ENCODE measurements around the gene TMEM270.
A peak's percentile ranks its signal among the peaks of the same experiment; 100 is the strongest.
"Not testable (repeated sequence)": the region's sequence is repeated elsewhere in the genome, so short reads cannot be mapped to it uniquely, and the experiment has no call there.

The TMEM270 gene

DNA sequence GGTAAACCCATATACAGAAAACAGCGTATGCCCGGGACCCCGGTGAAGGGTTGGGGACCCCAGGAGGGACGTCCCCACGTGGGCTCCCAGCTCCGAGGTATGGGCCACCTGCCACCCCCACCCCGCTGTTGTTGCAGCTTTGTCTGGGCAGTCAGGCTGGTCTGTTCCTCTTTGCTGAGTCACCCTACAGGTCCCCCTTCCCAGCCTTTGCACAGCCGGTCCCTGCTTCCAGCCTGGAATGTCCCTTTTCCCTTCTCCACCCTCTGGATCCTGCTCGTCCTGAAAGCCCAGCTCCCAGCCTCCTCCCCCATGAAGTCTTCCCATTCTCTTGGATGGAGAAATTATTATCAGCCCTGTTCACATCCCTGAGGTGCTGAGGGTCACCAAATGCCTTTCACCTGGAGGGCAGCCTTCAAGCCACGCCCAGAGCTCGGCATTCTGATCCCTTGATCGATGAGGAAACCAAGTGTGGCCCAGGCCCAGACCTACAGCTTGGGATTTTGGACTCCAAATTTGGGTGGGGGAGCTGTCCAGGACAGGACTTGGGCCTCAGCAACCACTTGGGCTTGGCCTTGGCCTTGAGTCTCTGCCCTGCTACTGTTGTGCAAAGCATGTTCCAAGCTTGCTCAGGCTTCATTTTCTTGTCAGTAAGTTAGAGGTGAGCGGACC lies 27.6 kb upstream of the TMEM270 start:
- no peak for DNase-seq

DNA sequence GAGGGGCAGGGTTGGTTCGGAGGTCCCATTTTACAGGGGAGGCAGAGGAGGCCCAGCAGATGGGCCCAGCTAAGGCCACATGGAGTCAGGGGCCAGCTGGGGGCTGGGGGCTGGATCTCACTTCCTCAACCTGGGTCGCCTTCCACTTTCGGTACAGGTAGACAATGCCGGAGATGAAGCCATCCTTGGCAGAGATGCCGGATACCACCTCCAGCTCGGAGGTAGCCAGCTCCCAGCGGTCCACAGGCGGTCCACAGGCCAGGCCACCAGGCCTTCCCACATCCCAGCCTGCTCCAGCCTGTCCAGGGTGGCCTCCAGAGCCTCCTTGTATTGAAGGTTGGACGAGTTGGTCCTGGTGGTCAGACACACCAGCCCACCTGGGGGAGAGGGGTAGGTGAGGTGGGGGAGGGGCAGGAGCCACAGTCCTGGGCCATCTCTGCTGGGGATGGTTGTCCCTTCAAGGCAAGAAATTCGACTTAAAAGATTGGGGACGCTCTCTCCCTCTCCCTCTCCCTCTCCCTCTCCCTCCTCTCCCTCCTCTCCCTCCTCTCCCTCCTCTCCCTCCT lies 26.2 kb upstream of the TMEM270 start:
- no peak for DNase-seq

DNA sequence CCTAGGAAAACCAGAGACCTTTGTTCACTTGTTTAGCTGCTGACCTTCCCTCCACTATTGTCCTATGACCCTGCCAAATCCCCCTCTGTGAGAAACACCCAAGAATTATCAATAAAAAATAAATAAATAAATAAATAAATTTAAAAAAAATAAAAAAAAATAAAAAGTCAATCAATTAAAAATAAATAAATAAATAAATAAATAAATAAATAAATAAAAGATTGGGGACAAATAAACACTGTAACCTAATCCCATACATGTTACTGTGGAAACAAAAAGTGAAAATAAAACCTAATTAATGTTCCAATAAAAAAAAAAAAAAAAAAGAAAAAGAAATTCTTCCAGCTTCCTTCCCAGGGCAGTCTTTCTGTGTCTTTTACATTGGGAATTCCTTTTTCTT lies 23.8 kb upstream of the TMEM270 start:
- DNase-seq = not testable (repeated sequence)

DNA sequence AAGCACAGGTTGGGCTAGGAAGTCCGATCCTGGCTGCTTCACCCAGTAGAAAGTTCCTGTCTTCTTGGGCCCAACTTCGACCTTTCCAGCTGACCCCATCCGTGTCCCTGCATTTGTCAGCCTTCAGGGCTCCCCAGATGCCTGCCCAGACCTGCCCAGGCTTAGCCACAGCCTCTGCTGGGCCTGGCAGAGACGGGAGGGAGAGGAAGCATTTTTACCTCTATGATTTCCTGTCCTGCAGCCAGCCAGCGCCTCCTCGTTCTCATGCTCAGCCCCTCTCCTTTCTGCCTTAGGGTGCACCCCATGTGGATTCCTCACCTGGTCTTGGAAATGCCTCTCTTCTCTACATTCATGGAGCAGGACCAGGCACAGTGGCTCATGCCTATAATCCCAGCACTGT lies 22.3 kb upstream of the TMEM270 start:
- DNase-seq = no peak

DNA sequence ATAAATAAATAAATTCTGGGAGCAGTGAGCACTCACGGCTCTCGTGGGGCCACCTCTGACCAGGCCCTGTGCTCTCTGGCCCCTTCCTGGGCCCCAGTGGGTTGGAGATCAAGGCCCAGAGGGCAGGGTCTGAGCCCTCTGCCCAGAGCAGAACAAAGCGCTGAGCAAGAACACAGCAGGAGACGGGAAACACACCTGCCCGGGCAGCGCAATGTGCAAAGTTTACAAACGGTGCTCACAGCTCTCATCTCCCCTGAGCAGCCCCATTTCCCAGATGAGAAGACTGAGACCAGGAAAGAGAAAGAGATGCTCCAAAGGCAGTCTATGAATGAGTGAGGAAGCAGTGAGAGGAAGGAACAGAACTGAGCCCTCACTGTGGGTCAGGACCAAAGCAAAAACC lies 21.7 kb upstream of the TMEM270 start:
- no peak for DNase-seq

DNA sequence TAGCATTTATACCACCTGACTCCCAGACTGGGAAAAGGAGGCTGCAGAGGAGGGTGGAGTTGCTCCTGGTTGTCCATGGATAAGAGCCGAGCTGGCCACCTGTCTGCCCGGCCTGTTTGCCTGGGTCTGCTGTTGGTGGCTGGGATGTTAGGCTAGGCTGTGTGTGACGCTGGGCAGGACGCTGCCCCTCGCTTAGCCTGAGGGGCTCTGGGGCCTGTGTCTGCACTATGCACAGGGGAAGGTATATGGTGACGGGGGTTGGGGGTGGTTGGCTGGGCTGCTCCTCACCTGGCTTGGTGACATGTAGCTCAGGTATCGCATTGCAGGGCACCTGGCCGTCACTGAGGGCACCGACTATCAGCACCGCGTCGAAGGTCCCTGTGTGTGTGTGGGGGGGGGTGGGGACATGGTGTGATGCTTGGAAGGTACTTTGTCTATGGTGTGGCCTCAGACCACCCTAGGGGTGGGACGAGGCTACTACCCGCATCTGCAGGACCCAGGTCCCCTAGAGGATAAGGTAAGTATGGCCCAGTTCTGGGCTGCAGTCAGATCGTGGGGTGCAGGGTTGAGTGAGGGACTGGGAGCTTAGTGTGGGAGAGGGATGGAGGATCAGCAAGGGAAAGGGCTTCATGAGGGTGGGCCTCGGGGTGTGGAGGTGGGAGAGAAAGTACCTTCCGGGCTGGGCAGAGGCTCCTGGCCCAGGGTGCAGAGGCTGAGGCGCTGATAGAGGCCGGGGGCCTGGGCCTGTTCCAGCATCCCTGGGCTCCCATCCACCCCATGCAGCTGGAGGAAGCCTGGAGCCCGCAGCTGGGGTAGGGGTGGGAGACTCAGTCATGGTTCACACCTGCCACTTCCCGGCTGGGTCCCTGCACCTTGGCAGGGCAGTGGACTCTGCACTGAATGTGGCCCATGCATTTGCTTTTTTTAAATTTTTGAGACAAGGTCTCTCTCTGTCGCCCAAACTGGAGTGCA lies 20.9 kb upstream of the TMEM270 start:
- DNase-seq = no peak

DNA sequence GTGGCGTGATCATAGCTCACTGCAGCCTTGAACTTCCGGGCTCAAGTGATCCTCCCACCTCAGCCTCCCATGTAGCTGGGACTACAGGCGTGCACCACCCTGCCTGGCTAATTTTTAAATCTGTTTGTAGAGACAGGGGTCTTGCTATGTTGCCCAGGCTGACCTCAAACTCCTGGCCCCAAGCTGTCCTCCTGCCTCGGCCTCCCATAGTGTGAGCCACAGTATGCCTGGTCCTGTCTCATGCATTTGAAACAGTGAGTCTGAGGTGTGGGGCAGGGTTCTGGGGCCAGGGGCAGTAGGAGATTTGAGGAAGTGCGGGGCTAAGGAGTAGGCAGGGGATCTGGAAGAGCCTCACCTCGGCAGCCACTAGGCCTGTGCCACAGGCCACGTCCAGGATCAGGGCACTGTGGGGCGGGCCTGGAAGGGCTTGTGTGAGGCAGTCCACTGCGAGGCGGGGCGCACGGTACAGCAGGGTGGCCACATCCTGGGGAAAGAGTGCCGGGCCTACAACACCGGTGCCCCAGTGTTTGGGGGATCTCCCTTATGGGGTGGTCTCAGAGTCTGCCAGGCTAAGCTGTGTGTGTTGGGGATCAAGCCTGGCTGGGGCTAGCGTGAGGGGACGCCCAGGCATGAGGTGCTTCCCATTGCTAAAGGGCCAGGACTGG lies 20.1 kb upstream of the TMEM270 start:
- no peak for DNase-seq

DNA sequence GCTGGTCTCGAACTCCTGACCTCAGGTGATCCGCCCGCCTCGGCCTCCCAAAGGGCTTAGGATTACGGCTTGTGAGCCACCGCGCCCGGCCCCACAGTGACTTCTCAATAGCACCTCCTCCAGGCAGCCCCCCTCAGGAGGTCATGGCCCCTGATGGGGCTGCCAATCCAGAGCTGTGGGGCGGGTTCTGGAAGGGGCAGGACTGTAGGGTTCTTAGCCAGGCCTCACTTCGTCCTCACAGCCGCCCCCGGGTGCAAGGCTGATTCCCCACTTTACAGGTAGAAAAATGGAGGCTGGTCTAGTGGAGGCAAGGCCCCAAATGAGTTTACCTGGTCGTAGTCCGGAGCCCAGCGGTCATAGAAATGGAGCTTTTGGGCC lies 19.3 kb upstream of the TMEM270 start:
- no peak for DNase-seq

DNA sequence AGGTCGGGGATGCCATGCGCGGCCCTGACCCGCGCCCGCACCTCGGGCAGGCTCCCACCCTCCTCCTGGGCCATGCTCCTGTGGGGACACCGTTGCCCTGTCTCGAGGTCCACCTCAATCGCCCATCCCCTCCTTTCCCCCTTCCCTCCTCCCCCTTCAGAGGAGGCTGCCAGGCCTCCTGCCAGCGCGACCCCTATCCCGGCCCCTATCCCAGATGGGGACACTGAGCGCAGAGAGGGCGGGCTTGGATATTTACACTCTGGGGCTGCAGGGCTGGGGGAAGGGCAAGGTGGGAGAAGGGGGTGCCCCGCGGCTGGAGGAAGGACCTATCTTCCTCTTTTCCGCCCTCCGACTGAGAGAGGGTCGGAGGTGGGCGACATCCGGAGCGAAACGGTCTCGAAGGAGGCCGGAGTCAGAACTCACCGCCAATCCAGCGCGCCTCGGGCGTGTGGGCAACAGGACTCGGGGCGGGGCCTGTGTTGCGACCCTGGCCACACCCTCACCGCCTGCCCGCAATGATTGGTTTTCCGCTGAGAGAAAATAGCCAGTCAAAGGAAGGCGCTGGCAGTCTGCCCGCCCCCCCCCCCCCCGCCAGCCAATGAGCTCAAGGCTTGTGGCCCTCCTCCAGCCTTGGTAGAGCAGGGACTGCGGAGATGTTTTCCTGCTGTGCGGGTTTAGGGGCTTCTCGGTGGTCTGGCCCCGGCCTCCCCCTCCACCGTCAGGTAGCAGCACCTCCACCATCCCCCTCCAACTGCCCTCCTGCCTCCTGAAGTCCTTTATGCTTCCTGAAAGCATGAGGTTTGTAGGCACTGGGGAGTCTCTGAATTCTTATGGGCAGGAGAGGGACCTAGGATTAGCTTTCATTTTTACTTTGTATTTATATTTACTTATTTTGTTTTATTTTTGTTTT lies 18.6 kb upstream of the TMEM270 start, which contains the start of gene METTL27:
Gene METTL27 (minus strand): TSS at position 450 of the 910 bp plus-strand sequence. CDS start 376 bp downstream, at position 74.
- DNase-seq = peak; percentile 93

DNA sequence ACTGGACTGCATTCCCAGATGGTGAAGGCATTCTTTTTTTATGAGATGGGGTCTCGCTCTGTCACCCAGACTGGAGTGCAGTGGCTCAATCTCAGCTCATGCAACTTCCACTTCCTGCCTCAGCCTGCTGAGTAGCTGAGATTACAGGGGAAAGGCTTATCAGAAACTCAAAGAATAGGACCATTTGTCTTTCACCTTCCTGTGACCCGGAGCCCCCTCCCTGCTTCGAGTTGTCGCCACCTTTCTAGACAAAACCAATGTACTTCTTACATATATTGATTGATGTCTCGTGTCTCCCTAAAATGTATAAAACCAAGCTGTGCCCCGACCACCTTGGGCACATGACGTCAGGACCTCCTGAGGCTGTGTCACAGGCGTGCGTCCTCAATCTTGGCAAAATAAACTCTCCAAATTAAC lies 16.8 kb upstream of the TMEM270 start:
- no peak for DNase-seq

DNA sequence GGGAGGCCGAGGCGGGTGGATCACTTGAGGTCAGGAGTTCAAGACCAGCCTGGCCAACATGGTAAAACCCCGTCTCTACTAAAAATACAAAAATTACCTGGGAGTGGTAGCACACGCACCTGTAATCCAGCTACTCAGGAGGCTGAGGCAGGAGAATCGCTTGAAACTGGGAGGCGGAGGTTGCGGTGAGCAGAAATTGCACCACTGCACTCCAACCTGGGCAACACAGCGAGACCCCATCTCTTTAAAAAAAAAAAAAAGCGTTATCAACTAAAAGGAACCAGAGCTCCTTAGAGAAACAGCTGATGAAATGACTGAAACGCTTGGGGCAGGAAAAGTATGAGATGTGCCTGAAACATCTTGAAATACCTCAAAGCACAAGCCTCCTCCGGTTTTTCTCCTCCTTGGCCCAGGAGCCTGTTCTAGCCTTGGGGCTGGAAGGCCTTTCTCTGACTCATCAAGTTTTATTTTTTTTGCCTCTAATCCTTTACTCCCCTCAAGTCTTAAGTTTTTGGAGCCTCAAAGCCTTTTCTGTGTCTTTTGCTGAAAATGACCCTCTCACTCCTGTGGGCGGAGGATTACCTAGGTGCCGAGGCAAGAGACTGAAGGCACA lies 16.0 kb upstream of the TMEM270 start:
- no peak for DNase-seq

DNA sequence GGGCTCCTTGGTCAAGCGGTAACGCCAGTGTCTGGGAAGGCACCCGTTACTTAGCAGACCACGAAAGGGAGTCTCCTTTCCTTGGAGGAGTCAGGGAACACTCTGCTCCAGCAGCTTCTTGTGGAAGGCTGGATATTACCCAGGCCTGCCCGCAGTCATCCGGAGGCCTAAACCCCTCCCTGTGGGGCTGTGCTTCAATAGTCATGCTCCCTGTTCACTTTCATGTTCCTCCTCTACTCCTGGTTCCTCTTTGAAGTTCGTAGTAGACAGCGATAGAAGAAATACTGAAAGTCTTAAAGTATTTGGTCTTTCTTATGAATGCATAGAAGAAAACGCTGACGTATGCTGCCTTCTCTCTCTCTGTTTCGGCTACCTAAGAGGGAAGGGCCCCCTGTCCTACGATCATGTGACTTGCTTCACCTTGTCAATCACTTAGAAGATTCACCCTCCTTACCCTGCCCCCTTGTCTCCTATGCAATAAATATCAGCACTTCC lies 15.2 kb upstream of the TMEM270 start:
- not testable (repeated sequence) for DNase-seq

DNA sequence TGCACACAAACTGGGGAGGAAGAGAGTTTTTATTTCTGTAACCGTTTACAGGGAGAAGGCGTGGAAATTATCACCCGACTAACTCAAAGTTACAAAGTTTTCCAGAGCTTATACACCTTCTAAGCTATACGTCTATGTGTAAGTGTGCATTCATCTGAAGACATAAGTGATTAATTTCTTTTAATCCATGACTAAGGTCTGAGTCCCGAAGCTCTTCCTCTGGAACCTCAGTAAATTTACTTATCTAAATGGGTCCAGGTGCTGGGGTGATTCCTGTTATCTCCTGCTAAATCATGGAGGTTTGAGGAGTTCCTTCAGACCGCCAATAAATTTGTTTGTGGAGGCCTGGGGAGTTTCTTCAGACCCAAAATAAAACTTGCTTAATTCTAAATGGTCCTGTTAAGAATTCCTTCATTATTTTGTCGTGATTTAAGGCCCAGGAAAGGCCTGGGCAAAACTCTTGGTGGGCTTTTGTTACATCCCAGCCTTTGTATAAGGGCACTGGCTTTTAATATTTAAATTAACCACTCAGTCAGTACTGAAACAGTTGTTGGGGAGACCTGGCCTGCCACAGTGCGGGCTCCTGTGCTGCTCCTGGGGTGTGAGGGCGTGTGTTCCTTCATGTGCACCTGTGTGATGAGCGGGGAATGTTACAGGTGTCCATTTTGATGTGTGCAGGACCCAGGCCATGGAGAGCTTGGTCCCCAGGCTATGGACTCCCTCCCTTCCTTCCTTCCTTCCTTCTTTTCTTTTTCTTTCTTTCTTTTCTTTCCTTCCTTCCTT lies 12.8 kb upstream of the TMEM270 start:
- DNase-seq = no peak

DNA sequence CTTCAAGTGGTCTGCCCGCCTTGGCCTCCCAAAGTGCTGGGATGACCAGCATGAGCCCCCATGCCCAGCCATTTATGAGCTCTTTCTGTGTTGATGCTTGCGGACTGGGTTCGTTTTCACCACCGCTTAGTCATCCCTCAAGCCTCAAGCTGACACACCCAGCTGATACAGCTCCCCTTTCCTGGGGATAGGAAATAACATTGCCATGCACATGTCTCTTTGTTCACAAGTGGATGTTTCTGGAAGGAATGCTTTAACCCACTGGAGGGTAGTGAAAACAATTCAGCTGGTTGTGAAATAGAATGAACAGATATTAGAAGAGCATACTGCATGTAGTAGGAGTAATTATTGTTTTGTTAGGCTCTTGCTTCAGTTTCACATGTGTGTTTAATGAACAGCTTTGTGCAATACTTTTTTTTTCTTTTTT lies 10.2 kb upstream of the TMEM270 start:
- DNase-seq = peak; percentile 12

DNA sequence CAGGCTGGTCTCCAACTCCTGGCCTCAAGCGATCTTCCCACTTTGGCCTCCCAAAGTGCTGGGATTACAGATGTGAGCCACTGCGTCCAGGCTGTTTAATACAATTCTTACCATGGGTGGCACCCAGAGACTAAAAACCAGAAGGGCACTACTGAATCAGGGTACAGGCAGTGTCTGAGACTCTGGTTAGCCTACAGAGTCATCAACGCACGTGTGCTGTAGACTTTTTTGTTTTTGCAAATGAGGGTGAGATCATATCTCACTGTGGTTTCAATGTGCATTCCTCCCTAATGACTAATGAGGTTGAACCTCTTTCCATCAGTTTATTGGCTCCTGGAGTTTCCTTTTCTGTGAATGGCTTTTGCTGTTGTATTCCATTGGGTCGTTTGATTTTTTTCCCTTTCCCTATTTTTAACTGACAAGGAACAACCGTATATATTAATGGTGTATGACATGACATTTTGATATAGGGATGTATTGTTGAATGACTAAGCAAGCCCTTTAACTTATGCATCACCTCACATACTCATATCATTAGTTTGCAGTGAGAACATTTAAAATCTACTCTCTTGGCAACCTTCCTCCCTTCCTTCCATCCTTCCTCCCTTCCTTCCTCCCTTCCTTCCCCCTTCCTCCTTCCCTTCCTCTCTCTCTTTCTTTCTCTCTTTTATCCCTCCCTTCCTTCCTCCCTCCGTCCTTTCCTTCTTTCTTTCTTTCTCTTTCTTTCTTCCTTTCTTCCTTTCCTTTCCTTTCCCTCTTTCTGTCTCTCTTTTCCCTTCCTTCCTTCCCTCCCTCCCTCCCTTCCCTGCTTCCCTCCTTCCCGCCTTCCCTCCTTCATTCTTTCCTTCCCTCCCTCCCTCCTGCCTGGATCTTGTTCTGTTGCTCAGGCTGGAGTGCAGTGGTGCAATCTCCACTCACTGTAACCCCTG lies 9.3 kb upstream of the TMEM270 start:
- peak; percentile 52 for DNase-seq

DNA sequence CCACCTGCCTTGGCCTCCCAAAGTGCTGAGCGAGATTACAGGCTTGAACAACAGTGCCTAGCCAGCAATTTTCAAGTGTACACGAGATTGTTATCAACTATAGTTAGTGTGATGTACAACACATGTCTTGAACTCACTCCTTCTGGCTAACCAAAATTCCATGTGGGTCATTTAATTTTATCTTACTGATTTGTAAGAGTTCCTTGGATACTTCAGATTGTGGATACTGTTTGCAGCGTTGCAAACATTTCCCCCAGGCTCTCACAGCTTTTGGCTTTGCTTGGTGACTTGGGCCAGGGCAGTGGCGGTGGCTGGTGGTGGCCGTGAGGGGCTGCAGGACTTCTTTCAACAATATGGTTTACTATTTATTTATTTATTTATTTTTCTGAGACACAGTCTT lies 8.5 kb upstream of the TMEM270 start:
- DNase-seq = no peak

DNA sequence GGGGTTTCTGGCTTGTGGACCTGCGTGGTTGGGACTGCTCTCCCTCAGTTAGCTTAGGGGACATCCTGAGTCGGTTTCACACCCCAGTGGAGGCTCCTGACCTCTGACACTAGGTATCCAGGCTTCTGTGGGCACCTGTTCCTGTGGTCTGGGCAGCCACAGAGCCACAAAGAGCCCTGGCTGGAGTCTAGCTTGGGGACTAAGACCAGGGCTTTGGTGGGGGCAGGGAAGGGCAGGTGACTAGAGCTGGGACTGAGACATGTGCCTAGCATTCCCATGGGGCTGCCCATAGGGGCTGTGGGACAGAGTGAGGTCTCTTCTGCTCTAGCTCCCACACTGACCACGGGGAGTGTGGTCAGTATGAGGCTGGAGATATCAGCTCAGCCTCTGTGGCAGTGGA lies 4.0 kb upstream of the TMEM270 start:
- DNase-seq = no peak

DNA sequence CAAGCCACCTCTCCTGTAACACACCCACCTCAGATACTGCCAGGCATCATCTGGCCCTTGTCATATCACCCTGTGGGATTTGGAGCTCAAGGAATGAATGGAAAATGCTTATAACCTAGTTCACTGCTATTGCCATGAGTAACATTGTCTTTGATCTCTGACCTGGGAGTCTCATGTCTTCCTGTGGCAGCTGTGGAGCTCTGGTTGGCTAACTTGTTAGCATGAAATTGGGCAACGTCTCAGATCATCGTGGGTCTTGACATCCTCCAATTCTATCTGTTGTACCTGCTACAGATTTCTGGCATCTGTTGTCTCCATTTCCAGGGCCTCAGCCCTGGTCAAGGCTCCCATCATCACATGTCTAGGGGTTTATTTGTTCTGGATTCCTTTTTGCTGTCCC lies 2.2 kb upstream of the TMEM270 start:
- DNase-seq = no peak

DNA sequence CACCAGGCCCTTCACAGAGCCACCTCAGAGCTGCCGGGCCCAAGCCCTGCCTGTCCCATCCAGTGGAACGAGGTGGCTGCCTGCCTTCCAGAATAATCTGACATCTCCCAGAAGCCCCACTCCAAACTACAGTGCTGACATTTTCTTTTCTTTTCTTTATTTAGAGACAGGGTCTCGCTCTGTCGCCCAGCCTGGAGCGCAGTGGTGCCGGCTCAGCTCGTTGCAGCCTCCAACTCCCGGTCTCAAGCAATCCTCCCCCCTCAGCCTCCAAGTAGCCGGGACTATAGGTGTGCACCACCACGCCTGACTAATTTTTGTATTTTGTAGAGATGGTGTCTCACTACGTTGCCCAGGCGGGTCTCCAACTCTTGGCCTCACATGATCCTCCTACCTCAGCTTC lies 346 bp downstream of the TMEM270 start:
- no peak for DNase-seq

Measured in activated CD4-positive, alpha-beta T cell treated with anti-CD3 and anti-CD28 coated beads for 48 hours (primary cell).